ENCODE measurements around the gene FHAD1.
"Not testable (repeated sequence)": the region's sequence is repeated elsewhere in the genome, so short reads cannot be mapped to it uniquely, and the experiment has no call there.

The FHAD1 gene

DNA sequence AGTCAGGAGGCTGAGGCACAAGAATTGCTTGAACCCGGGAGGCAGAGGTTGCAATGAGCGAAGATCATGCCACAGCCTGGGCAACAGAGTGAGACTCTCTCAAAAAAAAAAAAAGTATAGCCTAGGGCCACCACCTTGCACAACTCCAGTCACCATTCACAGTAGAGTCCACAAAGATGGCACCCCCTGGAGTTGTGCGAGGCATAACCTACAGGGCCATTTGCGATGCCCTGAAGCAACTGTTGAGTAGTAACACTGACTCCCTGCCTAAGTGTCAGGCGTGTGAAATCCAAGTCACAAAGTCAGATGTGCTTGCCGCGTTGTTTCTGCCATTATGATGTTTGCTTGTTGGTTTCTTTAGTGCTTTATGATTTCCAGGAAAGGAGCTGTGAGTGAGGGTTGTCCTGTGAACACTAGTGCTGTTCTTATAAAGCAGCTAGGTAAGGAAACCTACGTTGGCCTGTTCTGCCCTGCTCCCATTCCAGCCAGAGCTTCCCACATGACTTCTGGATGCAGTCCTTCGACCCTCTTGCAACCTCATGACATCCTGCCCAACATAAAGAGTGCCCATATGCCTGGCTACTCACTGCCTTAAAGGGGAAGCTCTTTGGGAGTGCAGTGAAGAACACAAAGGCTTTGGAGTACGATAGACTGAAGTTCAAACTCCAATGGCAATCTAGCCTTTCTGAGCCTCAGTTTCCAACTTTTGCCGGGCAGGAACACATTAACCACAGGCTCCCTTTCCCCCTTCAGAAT lies 29.8 kb downstream of the FHAD1 start:
- no peak for DNase-seq (ENCODE audit: low read depth)

DNA sequence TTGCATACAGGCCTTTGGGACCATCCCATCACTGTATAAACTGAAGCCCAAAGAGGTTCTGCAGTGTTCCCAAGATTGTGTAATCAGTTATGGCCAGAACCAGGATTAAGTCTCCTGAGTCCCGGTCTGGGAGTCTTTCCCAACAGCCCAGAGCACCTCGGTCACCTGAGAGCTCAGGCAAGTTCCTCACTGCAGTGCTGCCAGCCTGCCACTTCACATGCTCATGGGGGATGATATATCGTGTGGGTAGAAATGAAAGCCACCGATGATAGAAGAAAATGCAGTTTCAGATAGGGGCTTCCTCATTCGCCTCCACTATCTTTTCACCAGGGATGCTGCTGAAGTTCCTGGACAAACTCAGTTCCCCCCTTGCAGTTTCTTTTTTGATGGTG lies 30.4 kb downstream of the FHAD1 start:
- no peak for DNase-seq (ENCODE audit: low read depth)

DNA sequence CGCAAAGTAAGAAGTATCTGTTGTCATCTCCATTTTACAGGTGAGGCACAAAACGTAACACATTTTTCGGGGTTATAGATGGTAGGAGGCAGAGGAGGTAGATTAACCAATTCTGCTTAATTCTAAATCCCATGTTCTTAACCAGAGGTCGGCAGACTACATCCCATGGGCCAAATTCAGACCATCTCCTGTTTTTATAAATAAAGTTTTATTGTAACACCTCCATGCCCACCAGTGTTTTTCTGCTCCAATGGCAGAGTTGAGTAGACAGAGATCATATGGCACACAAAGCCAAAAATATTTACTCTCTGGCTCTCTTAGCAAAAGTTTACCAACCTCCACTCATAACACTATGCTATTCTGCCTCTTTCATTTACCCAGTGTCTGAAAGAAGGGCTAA lies 30.9 kb downstream of the FHAD1 start:
- DNase-seq (ENCODE audit: low read depth), result no peak

DNA sequence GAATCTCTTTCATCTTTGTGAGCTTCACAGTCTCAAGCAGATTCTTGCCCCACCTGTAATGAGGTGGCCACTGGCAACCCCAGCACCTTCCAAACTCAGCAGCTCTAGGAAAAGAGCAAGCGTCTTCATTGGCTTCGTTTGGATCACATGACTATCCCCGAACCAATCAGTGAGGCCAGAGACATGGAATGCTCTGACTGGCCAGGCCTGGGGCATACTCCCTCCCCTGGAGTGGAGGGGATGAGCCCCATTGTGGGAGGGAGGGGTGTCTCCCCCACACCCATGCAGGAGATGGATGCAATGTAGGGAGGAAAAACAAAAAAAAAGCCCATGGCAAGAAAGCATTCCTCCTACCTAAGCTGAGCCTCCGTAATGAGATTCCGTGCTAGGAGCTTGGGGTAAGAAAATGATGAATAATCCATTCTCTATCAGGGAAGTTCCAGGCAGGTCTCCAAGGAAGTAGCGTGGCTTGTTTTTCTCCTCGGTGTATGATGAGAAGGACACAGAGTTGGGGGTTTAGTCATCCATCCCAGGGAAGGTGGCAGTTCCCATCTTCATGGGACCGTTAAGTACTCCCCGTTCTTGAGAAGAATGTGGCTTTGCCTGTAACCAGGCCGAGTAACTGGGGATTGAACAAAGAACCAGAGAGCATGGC lies 32.7 kb downstream of the FHAD1 start:
- no peak for DNase-seq (ENCODE audit: low read depth)

DNA sequence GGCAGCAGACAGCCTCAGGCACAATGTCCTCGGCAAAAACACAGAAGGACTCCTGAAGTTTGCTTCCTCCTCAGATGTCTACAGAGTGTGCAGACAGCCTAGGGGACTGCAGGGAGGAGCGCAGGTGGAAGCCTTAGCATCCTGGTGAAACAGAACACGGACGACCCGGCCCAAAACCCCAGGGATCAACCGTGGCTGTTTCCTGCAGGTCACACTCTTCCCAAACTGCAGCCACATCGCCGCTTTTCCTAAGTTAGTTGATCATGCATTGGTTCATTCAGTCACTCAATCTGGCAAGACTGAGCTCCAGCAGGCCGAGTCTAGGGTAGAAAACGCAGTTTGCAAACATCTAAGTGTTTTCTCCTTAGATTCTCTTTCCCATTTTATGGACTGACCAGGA lies 33.4 kb downstream of the FHAD1 start:
- no peak for DNase-seq (ENCODE audit: low read depth)

DNA sequence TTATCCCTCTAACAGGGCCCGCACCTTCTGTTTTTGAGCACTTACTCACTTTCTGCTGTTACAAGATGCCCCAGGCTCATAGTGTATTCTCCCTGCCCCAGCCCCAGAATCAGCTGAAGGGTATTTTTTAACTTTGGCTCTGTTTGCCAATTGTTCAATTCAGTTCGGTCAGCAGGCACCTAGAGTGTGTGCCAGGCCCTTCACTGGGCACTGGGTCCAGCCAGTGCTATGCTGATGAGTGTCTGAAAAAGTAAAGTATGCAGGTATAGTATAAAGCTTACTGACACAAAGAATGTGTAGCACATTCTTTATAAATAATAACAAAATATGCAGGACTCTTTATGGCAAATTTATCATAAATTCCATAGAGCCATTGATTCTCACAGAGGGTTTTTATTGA lies 35.0 kb downstream of the FHAD1 start:
- no peak for DNase-seq (ENCODE audit: low read depth)

DNA sequence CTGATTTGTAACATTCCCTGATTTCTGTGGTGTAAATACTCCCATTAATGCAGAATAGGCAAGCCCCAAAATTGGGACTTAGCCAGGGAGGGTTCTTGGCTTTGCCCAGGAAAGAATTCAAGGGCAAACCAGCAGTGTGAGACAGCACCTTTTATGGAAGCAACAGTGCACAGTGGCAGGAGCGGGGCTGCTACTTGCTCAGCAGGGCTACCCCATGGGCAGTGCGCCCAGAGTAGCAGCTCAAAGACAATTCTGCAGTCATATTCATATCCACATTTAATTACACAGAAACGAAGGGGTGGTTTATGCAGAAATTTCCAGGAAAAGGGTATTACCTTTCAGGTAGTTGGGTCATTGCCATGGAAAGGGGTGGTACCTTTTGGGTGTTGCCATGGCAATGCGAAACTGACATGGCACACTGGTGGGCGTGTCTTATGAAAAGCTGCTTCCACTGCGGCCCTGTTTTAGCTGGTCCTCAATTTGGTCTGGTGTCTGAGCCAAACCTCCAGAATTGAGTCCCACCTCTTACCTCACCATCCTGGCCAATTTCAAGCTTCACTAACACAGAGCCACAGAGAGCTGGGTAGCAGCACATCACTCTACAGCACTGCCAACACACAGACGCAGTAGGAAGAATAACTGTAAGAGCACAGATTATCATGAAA lies 35.9 kb downstream of the FHAD1 start:
- DNase-seq (ENCODE audit: low read depth), result no peak

DNA sequence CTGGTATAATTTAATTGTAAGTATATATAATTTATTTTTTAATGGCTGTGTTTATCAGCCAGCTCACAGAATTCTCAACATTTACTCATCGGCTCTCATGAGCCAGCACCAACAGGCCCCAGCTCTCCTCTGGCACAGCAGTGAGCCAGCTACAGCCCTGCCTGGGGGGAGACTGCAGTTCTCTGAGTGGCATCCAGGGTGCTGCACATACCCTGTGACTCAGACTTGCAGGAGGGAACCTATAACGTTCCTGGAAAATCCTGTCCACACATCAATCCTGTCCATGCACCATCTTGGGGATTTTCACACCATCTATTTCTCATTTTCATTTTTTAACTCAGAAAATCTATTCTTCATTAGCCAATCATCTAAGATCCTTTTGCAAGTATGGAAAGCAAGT lies 36.5 kb downstream of the FHAD1 start:
- DNase-seq (ENCODE audit: low read depth), result no peak

DNA sequence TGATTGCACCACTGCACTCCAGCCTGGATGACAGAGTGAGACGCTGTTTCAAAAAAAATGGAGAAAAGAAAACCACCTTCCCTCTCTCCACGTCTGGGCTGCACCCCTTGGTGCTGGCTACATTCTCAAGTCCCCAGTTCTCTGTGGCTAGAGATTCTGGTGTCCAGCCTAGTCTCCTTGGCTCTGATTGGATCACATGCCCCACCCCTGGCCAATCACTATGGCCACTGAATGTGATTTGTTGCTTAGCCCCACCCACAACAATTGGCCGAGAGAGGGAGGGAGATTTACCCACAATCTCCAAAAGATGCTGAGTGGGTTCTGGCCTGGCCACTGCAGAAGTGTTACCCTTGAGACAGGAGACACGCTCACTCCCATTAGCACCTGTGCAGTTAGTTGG lies 39.4 kb downstream of the FHAD1 start:
- DNase-seq (ENCODE audit: low read depth), result no peak

DNA sequence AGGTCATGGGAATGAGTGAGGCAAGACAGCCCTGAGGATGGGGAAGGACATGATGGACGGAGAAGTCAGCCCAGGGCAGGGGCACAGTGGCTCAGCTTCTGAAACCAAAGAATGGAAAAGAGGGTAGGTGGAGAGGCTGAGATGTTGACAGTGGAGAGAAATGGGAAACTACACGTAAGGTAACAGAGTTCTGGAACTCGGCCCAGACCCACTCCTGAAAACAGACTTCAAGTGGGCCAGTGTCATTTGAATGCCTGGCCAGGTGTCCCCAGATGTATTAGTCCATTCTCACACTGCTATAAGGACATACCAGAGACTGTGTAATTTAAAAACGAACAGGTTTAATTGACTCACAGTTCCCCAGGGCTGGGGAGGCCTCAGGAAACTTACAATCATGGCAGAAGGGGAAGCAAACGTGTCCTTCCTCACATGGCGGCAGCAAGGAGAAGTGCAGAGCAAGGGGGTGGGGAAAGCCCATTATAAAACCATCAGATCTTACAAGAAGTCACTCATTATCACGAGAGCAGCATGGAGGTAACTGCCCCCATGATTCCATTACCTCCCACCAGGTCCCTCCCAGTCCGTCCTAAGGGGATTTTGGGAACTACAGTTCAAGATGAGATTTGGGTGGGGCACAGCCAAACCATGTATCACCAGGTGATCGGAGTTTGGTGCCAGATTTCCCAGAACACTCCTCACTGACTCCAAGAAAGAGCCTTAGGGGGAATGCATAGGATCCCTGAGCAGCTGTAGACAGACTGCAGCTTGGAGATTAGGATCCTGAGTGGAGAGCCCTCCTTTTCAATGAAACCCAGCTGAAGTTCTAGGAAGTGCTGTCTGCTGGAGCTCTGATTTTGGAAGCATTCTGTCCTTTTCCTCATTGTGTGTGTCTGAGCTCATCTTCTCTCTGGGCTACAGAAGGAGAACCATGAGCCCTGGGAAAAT lies 40.3 kb downstream of the FHAD1 start:
- no peak for DNase-seq (ENCODE audit: low read depth)

DNA sequence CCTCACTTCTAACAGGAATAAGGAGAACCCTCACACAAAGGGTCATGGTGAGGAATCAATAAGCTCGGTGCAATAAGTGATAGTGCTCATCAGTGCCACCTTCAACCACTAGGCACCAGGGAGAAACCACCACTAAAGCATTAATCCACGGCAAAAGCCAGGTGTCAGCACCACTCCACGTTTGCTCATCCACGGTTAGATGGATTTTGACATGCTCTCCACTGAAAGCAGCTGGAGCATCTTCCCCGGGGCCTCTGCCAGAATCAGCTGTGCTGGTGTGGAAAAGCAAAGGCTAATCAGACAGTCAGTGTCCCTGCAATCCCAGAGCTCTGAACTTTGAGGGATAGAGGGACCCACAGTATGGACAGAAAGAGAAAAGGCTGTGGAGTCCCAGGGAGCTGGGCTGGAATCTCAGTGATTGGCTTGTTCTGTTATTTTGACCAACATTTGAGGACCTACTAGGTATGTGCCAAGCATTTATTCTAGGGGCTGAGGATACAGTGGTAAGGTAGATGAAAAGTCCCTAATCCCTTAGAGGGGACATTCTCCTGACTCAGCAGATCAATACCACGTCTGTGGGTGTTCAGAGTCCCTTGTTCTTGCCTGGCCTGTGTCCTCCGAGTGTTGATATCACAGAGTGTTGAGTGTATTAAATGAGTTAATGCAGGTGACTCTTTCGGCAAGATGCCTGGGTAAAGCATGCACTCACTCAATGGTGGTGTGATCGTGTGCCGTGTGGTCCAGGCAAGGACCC lies 41.3 kb downstream of the FHAD1 start:
- DNase-seq (ENCODE audit: low read depth), result no peak

DNA sequence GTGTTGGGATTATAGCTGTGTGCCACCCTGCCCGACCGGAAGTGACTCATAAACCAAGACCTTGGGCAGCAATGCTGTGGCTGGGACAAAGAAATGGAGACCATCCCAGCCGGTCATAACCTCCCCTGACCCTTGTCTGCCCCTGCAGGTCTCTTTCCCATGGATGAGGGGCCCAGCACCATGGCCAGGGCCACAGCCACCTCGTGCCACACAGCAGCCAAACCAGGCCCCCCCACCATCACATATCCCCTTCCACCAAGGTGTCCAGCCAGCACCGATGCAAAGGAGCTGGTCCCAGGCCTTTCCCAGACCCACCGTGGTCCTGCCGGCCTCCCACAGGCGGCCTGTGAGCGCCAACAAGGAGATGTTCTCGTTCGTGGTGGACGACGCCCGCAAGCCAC lies 42.2 kb downstream of the FHAD1 start:
- DNase-seq (ENCODE audit: low read depth), result no peak

DNA sequence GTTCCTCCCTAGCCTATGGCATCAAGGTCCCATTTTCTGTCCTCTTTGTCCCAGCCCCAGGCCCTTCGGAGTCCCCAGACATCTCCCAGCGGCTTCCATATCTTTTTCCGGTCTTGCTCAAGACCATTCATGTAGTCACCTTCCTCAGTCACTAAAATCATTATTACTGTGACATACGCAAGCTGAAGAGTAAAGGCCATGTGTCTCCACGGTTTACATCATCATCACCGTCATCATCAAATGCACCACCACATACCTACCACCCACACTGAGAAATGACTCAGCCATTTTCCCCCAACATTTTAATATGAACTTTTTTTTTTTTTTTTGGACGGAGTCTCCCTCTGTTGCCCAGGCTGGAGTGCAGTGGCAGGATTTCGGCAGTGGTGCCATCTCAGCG lies 43.4 kb downstream of the FHAD1 start:
- DNase-seq (ENCODE audit: low read depth), result no peak

DNA sequence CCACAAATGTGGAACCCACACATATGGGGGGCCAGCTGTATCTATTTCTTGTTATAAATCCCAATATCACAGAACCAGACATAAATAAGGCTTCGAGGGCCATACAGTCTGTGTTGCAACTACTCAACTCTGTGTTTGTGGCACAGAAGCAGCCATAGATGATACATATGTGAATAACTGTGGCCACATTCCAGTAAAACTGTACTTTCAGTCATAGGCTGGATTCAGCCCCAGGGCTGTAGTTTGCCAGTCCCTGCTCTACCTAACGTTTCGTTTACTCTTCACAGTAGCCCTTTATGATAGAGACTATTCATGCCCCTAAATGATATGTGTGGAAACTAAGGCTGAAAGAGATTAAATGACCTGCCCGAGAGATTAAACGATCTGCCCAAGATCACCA lies 48.7 kb downstream of the FHAD1 start:
- DNase-seq (ENCODE audit: low read depth), result no peak

DNA sequence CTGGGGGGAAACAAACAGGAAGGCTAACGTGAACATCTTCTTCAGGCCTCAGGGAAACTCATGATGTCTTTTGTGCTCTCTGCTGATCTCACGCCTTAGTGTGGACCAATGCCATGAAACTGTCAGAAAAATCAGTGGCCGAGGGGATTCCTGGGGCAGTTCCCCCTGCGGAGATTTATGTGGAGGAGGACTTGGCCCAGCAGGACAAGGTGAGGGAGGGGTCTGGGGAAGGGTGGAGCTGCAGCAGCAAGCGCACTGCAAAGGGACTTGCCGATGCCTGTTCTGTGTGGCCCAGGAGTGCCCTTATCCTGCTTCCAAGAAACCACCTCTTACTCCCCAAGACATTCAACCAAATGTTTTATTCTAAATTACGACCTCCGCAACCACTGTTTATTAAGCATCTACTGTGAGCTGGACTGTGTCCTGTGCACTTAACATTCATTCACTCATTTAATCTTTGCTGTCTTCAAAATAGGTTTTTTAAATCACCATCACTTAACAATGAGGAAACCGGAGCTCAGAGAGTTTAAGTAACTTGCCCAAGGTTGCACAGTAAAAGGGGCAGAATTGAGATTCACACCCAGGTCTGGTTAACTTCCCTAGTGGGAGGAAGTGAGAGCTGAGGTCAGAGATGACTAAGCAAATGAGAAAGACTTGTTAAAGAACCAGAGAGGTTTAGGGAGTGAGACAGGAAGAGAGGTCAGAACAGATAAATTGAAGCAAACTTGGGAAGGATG lies 49.7 kb downstream of the FHAD1 start:
- DNase-seq (ENCODE audit: low read depth), result no peak

DNA sequence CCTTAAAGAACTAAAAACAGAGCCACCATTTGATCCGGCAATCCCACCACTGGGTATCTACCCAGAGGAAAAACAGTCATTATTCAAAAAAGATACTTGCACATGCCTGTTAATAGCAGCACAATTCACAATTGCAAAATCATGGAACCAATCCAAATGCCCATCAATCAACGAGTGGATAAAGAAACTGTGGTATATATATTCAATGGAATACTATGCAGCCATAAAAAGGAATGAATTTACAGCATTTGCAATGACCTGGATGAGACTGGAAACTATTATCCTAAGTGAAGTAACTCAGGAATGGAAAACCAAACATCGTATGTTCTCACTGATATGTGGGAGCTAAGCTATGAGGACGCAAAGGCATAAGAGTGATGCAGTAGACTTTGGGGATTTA lies 51.0 kb downstream of the FHAD1 start:
- DNase-seq (ENCODE audit: low read depth), result not testable (repeated sequence)

DNA sequence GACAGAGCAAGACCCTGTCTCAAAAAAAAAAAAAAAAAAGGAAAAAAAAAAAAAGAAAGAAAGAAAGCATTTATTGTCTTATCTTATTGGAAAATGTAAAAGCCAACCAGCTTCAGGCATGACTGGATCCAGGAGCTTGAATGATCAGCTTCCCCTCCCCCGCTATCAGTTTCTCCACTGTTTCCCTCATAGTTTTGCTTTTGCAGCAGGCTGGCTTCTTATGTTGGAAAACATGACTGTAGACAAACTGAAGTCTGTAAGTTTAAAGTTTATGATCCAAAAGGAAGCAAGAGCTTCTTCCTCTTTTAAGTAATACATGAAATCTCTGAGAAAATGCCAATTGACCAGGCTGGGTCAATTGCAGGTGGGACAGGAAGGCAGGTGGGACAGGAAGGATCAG lies 52.2 kb downstream of the FHAD1 start:
- no peak for DNase-seq (ENCODE audit: low read depth)

DNA sequence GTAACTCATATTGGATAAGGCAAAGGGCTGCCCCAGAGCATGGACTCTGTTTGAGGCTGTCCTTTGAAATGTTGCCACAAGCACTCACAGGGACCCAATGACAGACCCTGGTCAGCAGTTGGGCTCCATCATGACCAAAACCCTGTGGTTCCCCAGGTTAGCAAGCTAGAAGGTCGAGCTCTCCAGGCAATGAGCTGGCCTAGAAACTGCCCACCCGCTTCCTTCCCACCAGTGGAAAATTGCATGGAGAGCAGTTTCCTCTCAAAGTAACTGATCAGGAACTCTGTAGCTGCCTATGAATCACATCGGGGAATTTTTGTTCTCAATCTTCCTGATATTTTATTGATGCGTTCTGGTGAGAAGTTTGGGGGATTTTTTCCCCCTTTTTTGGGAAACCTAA lies 52.8 kb downstream of the FHAD1 start:
- no peak for DNase-seq (ENCODE audit: low read depth)

DNA sequence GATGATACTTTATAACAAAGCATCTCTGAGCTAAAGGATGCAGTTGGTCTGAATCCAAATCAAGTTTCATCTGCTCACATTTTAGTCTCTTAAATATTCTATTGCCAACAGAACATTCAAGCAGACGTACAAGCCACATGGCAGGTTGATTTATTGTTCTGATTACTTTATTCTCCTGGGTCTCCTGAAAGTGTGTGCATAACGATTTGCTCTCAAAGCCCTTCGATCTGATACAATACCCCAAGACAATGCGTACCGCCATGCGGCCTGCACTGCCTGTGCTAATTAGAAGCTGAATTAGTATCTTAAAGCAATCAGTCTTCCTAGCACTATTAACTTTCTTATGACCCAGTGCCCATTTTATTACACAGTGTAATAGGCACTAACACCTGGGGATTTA lies 56.9 kb downstream of the FHAD1 start:
- DNase-seq (ENCODE audit: low read depth), result no peak

DNA sequence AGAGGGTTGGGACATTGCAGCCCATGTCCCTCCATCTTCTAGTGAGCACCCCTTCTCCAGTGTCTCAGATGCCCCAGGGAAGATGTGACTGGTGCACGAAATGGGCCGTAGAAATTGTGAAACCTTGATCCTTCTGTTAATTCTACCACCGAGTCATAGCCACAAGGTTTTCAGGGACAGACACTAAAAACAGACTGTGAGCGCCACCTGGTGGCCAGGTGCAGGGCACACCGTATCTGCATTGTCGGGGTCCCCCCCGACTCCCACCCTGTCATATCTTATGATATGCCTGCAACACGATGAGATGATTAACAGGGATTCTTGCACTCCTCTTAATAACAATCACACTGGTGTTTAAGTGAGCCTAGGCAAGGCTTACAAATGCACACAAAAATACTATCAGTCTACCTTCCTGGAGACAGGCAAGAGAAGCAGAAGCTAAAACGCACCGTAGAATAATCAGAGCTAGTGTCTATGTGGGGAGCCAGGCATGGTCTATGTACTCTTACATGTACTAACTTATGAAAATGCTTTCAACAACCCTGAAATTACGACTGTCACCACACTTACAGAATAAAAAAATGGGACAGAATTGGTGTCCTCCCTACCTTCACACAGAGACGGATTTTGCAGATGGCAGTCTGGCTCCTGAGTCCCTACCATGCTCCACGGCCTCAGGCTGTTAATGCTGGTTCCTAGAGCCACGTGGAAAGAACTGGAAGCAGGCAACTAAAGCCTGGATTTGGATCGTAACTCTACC lies 57.9 kb downstream of the FHAD1 start:
- DNase-seq (ENCODE audit: low read depth), result peak; percentile 56
